T-cell (primary cell): ENCODE data around the gene CGB3. TPM values are rescaled to one million over a fixed set of nuclear protein-coding genes. Genes with fewer than 3 reads are reported as not detected.

Source experiments
- ATAC-seq, 4 experiments: fragments of 200-7000 bp in 3 of 4; fragments of 150-1000 bp in 1 of 4; cut with Tn5 transposase; replicated peaks in 1 of 4; 1 replicate in 3 of 4; 2 replicates in 1 of 4; pipeline ENCODE4 v1.10.0; 2021; ENCODE audit warnings: moderate library complexity in 3 of 4, mild to moderate bottlenecking in 2 of 4, moderate number of reproducible peaks in 1 of 4
- CTCF ChIA-PET, 2 donors: fragments of 300-600 bp; sonication (Branson Sonifier 250); formaldehyde crosslinking; loops; one replicate each; lab custom pipeline; 2022; ENCODE audit warnings: antibody characterized with exemption in 2 of 2; lab: Charles Lee
- POLR2A ChIA-PET, 2 donors: fragments of 300-600 bp; sonication (Branson Sonifier 250); formaldehyde crosslinking; loops; one replicate each; lab custom pipeline; 2022; ENCODE audit warnings: antibody characterized with exemption in 2 of 2; lab: Charles Lee
- DNase-seq, 35 experiments: peaks; one replicate each; pipeline versions ENCODE4 v3.0.0 to v3.0.0-alpha.2; 2013 to 2023
- H3K27ac ChIP-seq: one replicate; pipeline ENCODE4 v1.5.1; 2013; ENCODE audit warnings: low read length
- H3K27me3 ChIP-seq, 2 experiments: replicated peaks in 1 of 2; 1 replicate in 1 of 2; 2 replicates in 1 of 2; pipeline versions ENCODE4 v1.6.1 to v1.7.0; 2013; ENCODE audit warnings: low read length in 1 of 2, mixed read lengths in 1 of 2; ENCODE audit not compliant: control insufficient read depth in 2 of 2, insufficient read depth in 2 of 2; ENCODE audit errors: extremely low read depth in 1 of 2
- H3K36me3 ChIP-seq, 2 donors: 1 replicate in 1 of 2; 2 replicates in 1 of 2; pipeline versions ENCODE4 v1.6.1 to v1.7.0; 2013; ENCODE audit warnings: low read length in 1 of 2; ENCODE audit not compliant: control insufficient read depth in 2 of 2, insufficient read depth in 1 of 2; ENCODE audit errors: extremely low read depth in 1 of 2
- H3K4me1 ChIP-seq, 2 experiments: 1 replicate in 1 of 2; 2 replicates in 1 of 2; pipeline versions ENCODE4 v1.6.1 to v1.7.0; 2013; ENCODE audit warnings: low read length in 2 of 2, mixed read lengths in 1 of 2; ENCODE audit not compliant: insufficient read depth in 2 of 2, control insufficient read depth in 1 of 2; ENCODE audit errors: extremely low read depth in 1 of 2
- H3K4me3 ChIP-seq, 2 donors: 1 replicate in 1 of 2; 2 replicates in 1 of 2; pipeline versions ENCODE4 v1.5.1 to v1.7.0; 2013; ENCODE audit warnings: mild to moderate bottlenecking in 2 of 2, low read length in 1 of 2, moderate library complexity in 1 of 2; ENCODE audit not compliant: control insufficient read depth in 1 of 2; ENCODE audit errors: extremely low read depth in 1 of 2
- H3K9me3 ChIP-seq: 2 replicates; pipeline ENCODE4 v1.7.0; 2013
- H3K27ac Mint-ChIP-seq, 2 donors: one replicate each; pipeline ENCODE4 v1.8.0; 2020 to 2021; ENCODE audit warnings: mild to moderate bottlenecking in 2 of 2, mixed read lengths in 2 of 2
- H3K27me3 Mint-ChIP-seq, 2 donors: one replicate each; pipeline ENCODE4 v1.8.0; 2021 to 2022; ENCODE audit warnings: mixed read lengths in 2 of 2
- H3K36me3 Mint-ChIP-seq: one replicate; pipeline ENCODE4 v1.8.0; 2021; ENCODE audit warnings: mixed read lengths
- H3K4me1 Mint-ChIP-seq, 3 donors: one replicate each; pipeline ENCODE4 v1.8.0; 2020 to 2022; ENCODE audit warnings: mixed read lengths in 3 of 3, mild to moderate bottlenecking in 1 of 3
- H3K4me3 Mint-ChIP-seq, 3 donors: one replicate each; pipeline ENCODE4 v1.8.0; 2020 to 2022; ENCODE audit warnings: mild to moderate bottlenecking in 3 of 3, mixed read lengths in 3 of 3, moderate library complexity in 3 of 3
- H3K9me3 Mint-ChIP-seq, 3 donors: one replicate each; pipeline ENCODE4 v1.8.0; 2020 to 2022; ENCODE audit warnings: mixed read lengths in 3 of 3
- WGBS: methylation state at CpG from one replicate; pipeline ENCODE4 v1.1.5; 2013; ENCODE audit warnings: missing lambda C conversion rate; ENCODE audit not compliant: insufficient coverage; 5-methylcytosine and 5-hydroxymethylcytosine counted together
- total RNA-seq, 35 experiments: library from RNA in 6 of 35; stranded (reverse) in 6 of 35; fragments of 120-200 nt in 1 of 35; gene quantifications; one replicate each; pipeline versions ENCODE4 v1.2.1 to v1.2.4 and lab custom pipeline; 2013 to 2026

CGB3 gene
- total RNA-seq, 5 donors from 2014 or later (not counting 1 experiment from before 2014, with no cell fraction given): not detected

- POLR2A ChIA-PET: interaction anchor here in 1 of 2 donors (0.7 kb wide), 1 partner anchor 126 kb away, joined by 6 read pairs; no protein-coding TSS in a partner anchor
These were observed 35.3 kb downstream of the CGB3 start for GRCh38 chr19:48988860-48989259.

GRCh38 chr19:48988286-48988685, 35.8 kb downstream of the CGB3 start:
- H3K4me1 ChIP-seq: peaks cover 0 to 25% of the 10 kb centered on the region in 2 experiments
- DNase-seq (no peak), ATAC-seq (no peak)
- Mint-ChIP-seq H3K36me3 (peaks cover 25% of the 10 kb centered on the region), H3K4me1 (peaks cover 21 to 39% (median 26%) of the 10 kb centered on the region in 3 donors), H3K9me3 (no peaks in the 10 kb centered on the region), H3K27me3 (no peaks in the 10 kb centered on the region), H3K4me3 (no peak overlapping the region), H3K27ac (no peak overlapping the region)
- no peak overlapping the region for H3K27ac ChIP-seq
- ChIA-PET CTCF (no interaction called here), POLR2A (no interaction called here)
- peaks cover 4 to 21% of the 10 kb centered on the region in 2 donors for H3K36me3 ChIP-seq
- H3K9me3 ChIP-seq: no peaks in the 10 kb centered on the region
- 100% methylated on average over 1 of the region's 7 CpGs for WGBS
- no peaks in the 10 kb centered on the region for H3K27me3 ChIP-seq
- H3K4me3 ChIP-seq: no peak overlapping the region

More at GRCh38 chr19:48988860-48989259, 35.3 kb downstream of the CGB3 start:
- Histone ChIP-seq H3K4me1 (peaks cover 0 to 27% of the 10 kb centered on the region in 2 experiments), H3K27me3 (no peaks in the 10 kb centered on the region), H3K9me3 (no peaks in the 10 kb centered on the region), H3K27ac (no peak overlapping the region), H3K36me3 (peaks cover 4 to 19% of the 10 kb centered on the region in 2 donors), H3K4me3 (no peak overlapping the region)
- H3K27ac Mint-ChIP-seq: no peak overlapping the region
- CTCF ChIA-PET: no interaction called here
- ATAC-seq: no peak
- H3K36me3 Mint-ChIP-seq: peaks cover 21% of the 10 kb centered on the region
- 96% methylated on average over 6 of the region's 9 CpGs for WGBS
- peaks cover 23 to 44% (median 29%) of the 10 kb centered on the region in 3 donors for H3K4me1 Mint-ChIP-seq
- no peak overlapping the region for H3K4me3 Mint-ChIP-seq
- DNase-seq: no peak
- H3K27me3 Mint-ChIP-seq: no peaks in the 10 kb centered on the region
- no peaks in the 10 kb centered on the region for H3K9me3 Mint-ChIP-seq

DNA sequence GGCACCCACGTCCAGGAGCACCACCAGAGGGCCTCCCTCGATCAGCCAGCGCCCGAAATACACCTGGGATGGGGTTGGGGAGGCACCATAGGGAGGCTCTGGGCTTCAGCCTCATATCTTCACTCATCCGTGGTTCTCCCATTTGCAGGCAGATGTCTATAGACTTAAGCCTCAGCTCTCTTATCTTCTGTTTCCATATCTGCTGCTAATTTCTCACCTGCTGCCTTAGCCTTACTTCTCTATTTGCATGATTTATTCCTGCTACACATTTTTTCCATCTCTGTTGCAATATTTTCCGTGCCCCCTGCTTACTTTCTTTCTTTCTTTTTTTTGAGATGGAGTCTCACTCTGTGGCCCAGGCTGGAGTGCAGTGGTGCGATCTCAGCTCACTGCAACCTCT, 36.8 kb downstream of the CGB3 start:
- DNase-seq: no peak
- peaks cover 15 to 32% (median 19%) of the 10 kb centered on the region in 3 donors for H3K4me1 Mint-ChIP-seq
- no peak overlapping the region for H3K4me3 Mint-ChIP-seq
- H3K9me3 Mint-ChIP-seq: no peaks in the 10 kb centered on the region
- POLR2A ChIA-PET: no interaction called here
- H3K36me3 ChIP-seq: peaks cover 4 to 21% of the 10 kb centered on the region in 2 donors
- WGBS: 62% methylated on average over 3 of the region's 7 CpGs
- no peaks in the 10 kb centered on the region for H3K9me3 ChIP-seq
- H3K27me3 Mint-ChIP-seq: no peaks in the 10 kb centered on the region
- ATAC-seq: no peak
- no peak overlapping the region for H3K4me3 ChIP-seq
- no peaks in the 10 kb centered on the region for H3K27me3 ChIP-seq
- no peak overlapping the region for H3K27ac Mint-ChIP-seq
- peaks cover 0 to 19% of the 10 kb centered on the region in 2 experiments for H3K4me1 ChIP-seq
- CTCF ChIA-PET: no interaction called here
- peaks cover 30% of the 10 kb centered on the region for H3K36me3 Mint-ChIP-seq
- no peak overlapping the region for H3K27ac ChIP-seq

DNA sequence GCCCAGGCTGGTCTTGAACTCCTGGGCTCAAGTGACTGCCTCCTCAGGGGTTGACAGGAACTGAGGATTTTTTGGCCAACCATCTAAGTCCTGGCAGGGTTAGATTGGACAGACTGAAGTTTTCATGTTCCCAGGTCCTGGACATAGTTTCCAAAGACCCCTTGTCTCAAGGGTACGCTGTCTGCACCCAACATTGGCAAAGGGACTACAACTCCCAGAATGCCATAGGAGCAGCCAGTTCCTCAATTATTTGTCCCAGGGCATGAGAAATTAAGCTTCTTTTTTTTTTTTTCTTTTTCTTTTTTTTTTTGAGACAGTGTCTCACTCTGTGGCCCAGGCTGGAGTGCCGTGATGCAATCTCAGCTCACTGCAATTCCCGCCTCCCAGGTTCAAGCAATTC, 37.9 kb downstream of the CGB3 start:
- no peak overlapping the region for H3K4me3 Mint-ChIP-seq
- no peak overlapping the region for H3K27ac Mint-ChIP-seq
- no peaks in the 10 kb centered on the region for H3K27me3 ChIP-seq
- peaks cover 8 to 25% (median 12%) of the 10 kb centered on the region in 3 donors for H3K4me1 Mint-ChIP-seq
- WGBS: 83% methylated on average over 1 of the region's 3 CpGs
- DNase-seq: no peak
- H3K27me3 Mint-ChIP-seq: no peaks in the 10 kb centered on the region
- no peak for ATAC-seq
- H3K9me3 ChIP-seq: no peaks in the 10 kb centered on the region
- no peak overlapping the region for H3K27ac ChIP-seq
- H3K9me3 Mint-ChIP-seq: no peaks in the 10 kb centered on the region
- H3K4me1 ChIP-seq: peaks cover 0 to 8% of the 10 kb centered on the region in 2 experiments
- CTCF ChIA-PET: no interaction called here
- POLR2A ChIA-PET: interaction anchor here in 1 of 2 donors (0.6 kb wide), 2 partner anchors 112 to 217 kb away, joined by 3 read pairs; no protein-coding TSS in a partner anchor
- H3K36me3 Mint-ChIP-seq: peaks cover 34% of the 10 kb centered on the region
- peaks cover 4 to 25% of the 10 kb centered on the region in 2 donors for H3K36me3 ChIP-seq
- no peak overlapping the region for H3K4me3 ChIP-seq

DNA sequence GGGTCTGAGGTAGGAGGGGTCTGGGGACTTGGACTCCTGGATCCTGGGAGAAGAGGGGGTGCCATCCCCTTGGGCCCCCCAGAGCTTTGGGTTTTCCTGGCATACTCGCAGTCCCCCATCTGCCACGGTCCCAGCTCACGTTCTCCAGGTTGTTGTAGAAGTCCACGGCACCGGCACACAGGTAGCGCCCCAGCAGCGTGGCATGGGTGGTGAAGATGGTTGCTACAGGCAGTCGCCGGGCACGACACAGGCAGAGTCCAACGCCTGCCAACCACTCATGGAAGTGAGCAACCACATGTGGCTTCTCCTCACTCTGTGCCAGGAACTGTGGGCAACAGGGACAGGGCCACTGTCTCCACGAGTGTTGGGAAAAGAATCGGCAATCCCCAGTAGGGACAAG, 38.4 kb downstream of the CGB3 start:
- no peak for ATAC-seq

GRCh38 chr19:48982280-48982679, 41.9 kb downstream of the CGB3 start:
- WGBS: 100% methylated on average over 2 of the region's 9 CpGs
- no peak for DNase-seq
- no peak overlapping the region for H3K4me3 ChIP-seq
- H3K36me3 ChIP-seq: peaks cover 8 to 26% of the 10 kb centered on the region in 2 donors
- no peaks in the 10 kb centered on the region for H3K9me3 ChIP-seq
- H3K4me1 Mint-ChIP-seq: peaks cover 0 to under 1% (median 0%) of the 10 kb centered on the region in 3 donors
- ChIA-PET POLR2A (no interaction called here), CTCF (interaction anchor here (0.5 to 1.8 kb wide), 2 partner anchors 11 to 21 kb away, joined by 5 to 16 read pairs; partner anchors contain the start of genes GYS1 (in 1 of the 2) and RUVBL2 (in 1 of the 2))
- H3K27ac ChIP-seq: no peak overlapping the region
- no peaks in the 10 kb centered on the region for H3K27me3 ChIP-seq
- no peaks in the 10 kb centered on the region for H3K9me3 Mint-ChIP-seq
- no peak for ATAC-seq
- H3K4me3 Mint-ChIP-seq: no peak overlapping the region
- no peaks in the 10 kb centered on the region for H3K27me3 Mint-ChIP-seq
- peaks cover 30% of the 10 kb centered on the region for H3K36me3 Mint-ChIP-seq
- H3K4me1 ChIP-seq: no peaks in the 10 kb centered on the region
- H3K27ac Mint-ChIP-seq: no peak overlapping the region

More for the DNA sequence above, 38.4 kb downstream of the CGB3 start:
- H3K36me3 ChIP-seq: peaks cover 4 to 25% of the 10 kb centered on the region in 2 donors
- Mint-ChIP-seq H3K4me3 (no peak overlapping the region), H3K4me1 (peaks cover 5 to 20% (median 8%) of the 10 kb centered on the region in 3 donors), H3K9me3 (no peaks in the 10 kb centered on the region), H3K27ac (no peak overlapping the region), H3K36me3 (peaks cover 34% of the 10 kb centered on the region), H3K27me3 (no peaks in the 10 kb centered on the region)
- H3K27me3 ChIP-seq: no peaks in the 10 kb centered on the region
- H3K27ac ChIP-seq: no peak overlapping the region
- H3K9me3 ChIP-seq: no peaks in the 10 kb centered on the region
- 95% methylated on average over 13 of the region's 13 CpGs for WGBS
- H3K4me3 ChIP-seq: no peak overlapping the region
- ChIA-PET CTCF (no interaction called here), POLR2A (interaction anchor here in 1 of 2 donors (0.6 kb wide), 1 partner anchor 216 kb away, joined by 3 read pairs; no protein-coding TSS in a partner anchor)
- no peak for DNase-seq
- H3K4me1 ChIP-seq: peaks cover 0 to 3% of the 10 kb centered on the region in 2 experiments
